Measurements from ENCODE around the gene ATP5F1A.

ATP5F1A gene

GRCh38 chr18:46042571-46043123, 55.4 kb downstream of the ATP5F1A start:
- no peak for DNase-seq

- DNase-seq: no peak
Observed at GRCh38 chr18:46040747-46041104, 57.4 kb downstream of the ATP5F1A start.

- no peak for DNase-seq
Observed at GRCh38 chr18:46040033-46040746, 57.9 kb downstream of the ATP5F1A start.

GRCh38 chr18:46037512-46038305, 60.4 kb downstream of the ATP5F1A start:
- no peak for DNase-seq

GRCh38 chr18:46035696-46036680, 62.1 kb downstream of the ATP5F1A start:
- DNase-seq: no peak

DNA sequence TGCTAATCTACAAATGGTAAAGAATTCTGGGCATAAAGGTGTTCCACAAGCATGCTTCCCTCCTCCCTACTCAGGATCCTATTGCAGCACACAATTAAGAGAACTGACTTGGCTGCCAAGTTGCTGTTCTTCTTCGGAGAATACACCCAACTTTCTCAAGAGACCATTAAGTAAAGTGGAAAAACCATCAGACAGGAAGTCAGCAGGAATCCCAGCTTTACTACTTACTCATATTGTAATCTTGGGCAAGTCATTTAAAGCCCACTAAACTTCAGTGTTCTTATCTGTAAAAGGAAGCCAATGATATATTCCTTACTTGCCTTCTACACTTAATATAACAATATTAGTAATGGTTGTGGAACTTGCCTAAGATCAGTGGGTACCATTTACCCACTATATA, 63.9 kb downstream of the ATP5F1A start:
- no peak for DNase-seq

DNA sequence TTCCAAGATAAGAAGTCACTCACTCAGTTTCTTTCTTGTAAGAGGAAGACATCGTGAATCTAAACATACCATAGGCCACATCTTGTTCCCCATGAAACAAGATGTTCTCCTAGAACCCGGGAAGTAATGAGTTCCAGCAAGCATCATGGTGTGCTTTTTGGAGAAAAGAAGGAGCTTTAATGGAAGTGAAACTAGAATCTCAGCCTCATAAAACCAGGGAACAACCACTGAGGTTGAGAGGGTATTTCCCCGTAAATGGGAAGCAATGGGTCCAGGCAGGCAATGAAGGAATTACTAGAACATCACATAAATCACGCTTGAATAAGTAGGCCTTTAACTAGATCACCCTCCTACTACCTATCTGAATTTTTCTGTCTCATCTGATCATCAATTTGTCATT, 66.4 kb downstream of the ATP5F1A start:
- no peak for DNase-seq

All from NCI-H1092 (cell line).